K562 (cell line): ENCODE measurements around the gene PNMA8B. TPM values are rescaled to one million over a fixed set of nuclear protein-coding genes. Genes with fewer than 3 reads are reported as not detected.

Experiments used
- BHLHE40 ChIP-seq: IDR thresholded peaks from 2 replicates; pipeline ENCODE4 v1.6.1; 2011; ENCODE audit warnings: low read length, improper control_type of control experiment
- CC2D1A ChIP-seq: fragments of 450-650 bp; IDR thresholded peaks from 2 replicates; pipeline ENCODE4 v1.6.1; 2017; ENCODE audit warnings: mild to moderate bottlenecking
- E2F3 ChIP-seq: fragments of 250-450 bp; sonication (Bioruptor Pico); IDR thresholded peaks from 2 replicates; pipeline ENCODE4 v1.4.0; 2020; ENCODE audit warnings: mild to moderate bottlenecking
- HDAC8 ChIP-seq: fragments of 450-650 bp; IDR thresholded peaks from 2 replicates; pipeline ENCODE4 v1.6.1; 2016; ENCODE audit warnings: mild to moderate bottlenecking, missing genetic modification characterization, moderate library complexity, missing compliant biosample characterization
- HDGF ChIP-seq: fragments of 450-650 bp; IDR thresholded peaks from 2 replicates; pipeline ENCODE4 v1.6.1; 2016
- KAT8 ChIP-seq: fragments of 450-650 bp; IDR thresholded peaks from 2 replicates; pipeline ENCODE4 v1.6.1; 2016; ENCODE audit warnings: low read depth, mild to moderate bottlenecking
- NFYB ChIP-seq: IDR thresholded peaks from 2 replicates; pipeline ENCODE4 v1.6.1; 2011; ENCODE audit warnings: mild to moderate bottlenecking, moderate library complexity; ENCODE audit not compliant: insufficient read length; ENCODE audit errors: extremely low read depth
- PHF8 ChIP-seq: fragments of 200-600 bp; sonication (generic); IDR thresholded peaks from 2 replicates; pipeline ENCODE4 v1.6.1; 2012; ENCODE audit warnings: mixed run types, mild to moderate bottlenecking, inconsistent platforms, low read length, moderate library complexity, borderline replicate concordance
- PRMT5 ChIP-seq: sonication (generic); formaldehyde crosslinking; IDR thresholded peaks from 2 replicates; pipeline ENCODE4 v1.5.0; 2020; ENCODE audit warnings: missing genetic modification reagents
- RUNX1 ChIP-seq: sonication (generic); IDR thresholded peaks from 2 replicates; pipeline ENCODE4 v1.6.1; 2016; ENCODE audit warnings: antibody characterized with exemption, low read depth
- YY1 ChIP-seq, 3 experiments: IDR thresholded peaks; 2 replicates each; pipeline ENCODE4 v1.6.1; 2011; ENCODE audit warnings: low read length in 2 of 3, mild to moderate bottlenecking in 2 of 3, moderate library complexity in 2 of 3, borderline replicate concordance in 1 of 3, control low read depth in 1 of 3, low read depth in 1 of 3; ENCODE audit not compliant: insufficient read depth in 3 of 3, insufficient replicate concordance in 2 of 3, control insufficient read depth in 1 of 3, insufficient read length in 1 of 3; ENCODE audit errors: extremely low read depth in 1 of 3
- polyA plus RNA-seq, 8 experiments: library from polyadenylated mRNA; depleted of rRNA in 4 of 8; stranded (reverse) in 5 of 8; unstranded in 3 of 8; fragments of >200 nt; fragmentation: Nextera tagmentation in 2 of 8; fragmentation: Illumina TruSeq in 1 of 8; extraction: Ambion mirVana in 2 of 8; extraction: Trizol in 1 of 8; gene quantifications; 2 replicates each; pipeline versions ENCODE4 v1.2.1 to v1.2.3, GENCODE V29; 2011 to 2014; ENCODE audit warnings: inconsistent platforms in 1 of 8, missing spikeins in 1 of 8
- total RNA-seq, 7 experiments: library from RNA; depleted of rRNA in 6 of 7; stranded (reverse); fragments of >200 nt in 6 of 7; fragmentation: Illumina TruSeq in 2 of 7; extraction: Trizol in 2 of 7; gene quantifications; 2 replicates each; pipeline versions ENCODE4 v1.2.1 to v1.2.3, GENCODE V29; 2011 to 2021; ENCODE audit warnings: low replicate concordance in 1 of 7
- TF ChIP-seq, protein P1 (sequence below): fragments of 450-650 bp; IDR thresholded peaks from 2 replicates; pipeline ENCODE4 v1.6.1; 2016; ENCODE audit warnings: mild to moderate bottlenecking, moderate library complexity
- TF ChIP-seq, protein P2 (sequence below): fragments of 200-800 bp; sonication (Bioruptor generic); IDR thresholded peaks from 2 replicates; pipeline ENCODE4 v1.6.1; 2017; ENCODE audit warnings: missing genetic modification characterization, missing compliant biosample characterization
- TF ChIP-seq, protein P3 (sequence below): fragments of 250-450 bp; sonication (Bioruptor Pico); IDR thresholded peaks from 2 replicates; pipeline ENCODE4 v1.8.0; 2021; ENCODE audit warnings: borderline replicate concordance, mild to moderate bottlenecking, moderate library complexity; ENCODE audit not compliant: poor library complexity, severe bottlenecking

Gene PNMA8B
- total and polyA plus RNA-seq, 9 of the 15 experiments (the other 6 are each of a cell fraction or from before 2014, with no cell fraction given): not detected

DNA sequence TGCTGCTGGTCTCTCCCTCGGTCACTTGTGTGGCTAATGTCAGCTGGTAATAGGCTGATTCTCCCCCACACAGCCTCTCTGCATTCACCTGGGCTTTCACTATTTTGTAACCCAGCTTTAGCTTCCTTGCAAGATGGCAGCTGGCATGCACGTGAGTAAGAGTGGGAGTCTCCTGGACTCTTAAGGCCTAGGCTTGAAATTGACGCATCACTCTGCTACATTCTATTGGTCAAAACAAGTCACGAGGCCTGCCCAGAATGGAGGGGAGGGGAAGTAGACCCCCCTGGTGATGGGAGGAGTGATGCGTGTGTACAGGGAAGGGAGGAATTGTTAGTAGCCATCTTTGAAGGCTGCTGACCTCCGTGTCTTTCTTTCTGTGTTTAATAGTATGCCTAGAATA is 24.9 kb upstream of the PNMA8B start (continued):
- TF ChIP-seq, protein P1, sequence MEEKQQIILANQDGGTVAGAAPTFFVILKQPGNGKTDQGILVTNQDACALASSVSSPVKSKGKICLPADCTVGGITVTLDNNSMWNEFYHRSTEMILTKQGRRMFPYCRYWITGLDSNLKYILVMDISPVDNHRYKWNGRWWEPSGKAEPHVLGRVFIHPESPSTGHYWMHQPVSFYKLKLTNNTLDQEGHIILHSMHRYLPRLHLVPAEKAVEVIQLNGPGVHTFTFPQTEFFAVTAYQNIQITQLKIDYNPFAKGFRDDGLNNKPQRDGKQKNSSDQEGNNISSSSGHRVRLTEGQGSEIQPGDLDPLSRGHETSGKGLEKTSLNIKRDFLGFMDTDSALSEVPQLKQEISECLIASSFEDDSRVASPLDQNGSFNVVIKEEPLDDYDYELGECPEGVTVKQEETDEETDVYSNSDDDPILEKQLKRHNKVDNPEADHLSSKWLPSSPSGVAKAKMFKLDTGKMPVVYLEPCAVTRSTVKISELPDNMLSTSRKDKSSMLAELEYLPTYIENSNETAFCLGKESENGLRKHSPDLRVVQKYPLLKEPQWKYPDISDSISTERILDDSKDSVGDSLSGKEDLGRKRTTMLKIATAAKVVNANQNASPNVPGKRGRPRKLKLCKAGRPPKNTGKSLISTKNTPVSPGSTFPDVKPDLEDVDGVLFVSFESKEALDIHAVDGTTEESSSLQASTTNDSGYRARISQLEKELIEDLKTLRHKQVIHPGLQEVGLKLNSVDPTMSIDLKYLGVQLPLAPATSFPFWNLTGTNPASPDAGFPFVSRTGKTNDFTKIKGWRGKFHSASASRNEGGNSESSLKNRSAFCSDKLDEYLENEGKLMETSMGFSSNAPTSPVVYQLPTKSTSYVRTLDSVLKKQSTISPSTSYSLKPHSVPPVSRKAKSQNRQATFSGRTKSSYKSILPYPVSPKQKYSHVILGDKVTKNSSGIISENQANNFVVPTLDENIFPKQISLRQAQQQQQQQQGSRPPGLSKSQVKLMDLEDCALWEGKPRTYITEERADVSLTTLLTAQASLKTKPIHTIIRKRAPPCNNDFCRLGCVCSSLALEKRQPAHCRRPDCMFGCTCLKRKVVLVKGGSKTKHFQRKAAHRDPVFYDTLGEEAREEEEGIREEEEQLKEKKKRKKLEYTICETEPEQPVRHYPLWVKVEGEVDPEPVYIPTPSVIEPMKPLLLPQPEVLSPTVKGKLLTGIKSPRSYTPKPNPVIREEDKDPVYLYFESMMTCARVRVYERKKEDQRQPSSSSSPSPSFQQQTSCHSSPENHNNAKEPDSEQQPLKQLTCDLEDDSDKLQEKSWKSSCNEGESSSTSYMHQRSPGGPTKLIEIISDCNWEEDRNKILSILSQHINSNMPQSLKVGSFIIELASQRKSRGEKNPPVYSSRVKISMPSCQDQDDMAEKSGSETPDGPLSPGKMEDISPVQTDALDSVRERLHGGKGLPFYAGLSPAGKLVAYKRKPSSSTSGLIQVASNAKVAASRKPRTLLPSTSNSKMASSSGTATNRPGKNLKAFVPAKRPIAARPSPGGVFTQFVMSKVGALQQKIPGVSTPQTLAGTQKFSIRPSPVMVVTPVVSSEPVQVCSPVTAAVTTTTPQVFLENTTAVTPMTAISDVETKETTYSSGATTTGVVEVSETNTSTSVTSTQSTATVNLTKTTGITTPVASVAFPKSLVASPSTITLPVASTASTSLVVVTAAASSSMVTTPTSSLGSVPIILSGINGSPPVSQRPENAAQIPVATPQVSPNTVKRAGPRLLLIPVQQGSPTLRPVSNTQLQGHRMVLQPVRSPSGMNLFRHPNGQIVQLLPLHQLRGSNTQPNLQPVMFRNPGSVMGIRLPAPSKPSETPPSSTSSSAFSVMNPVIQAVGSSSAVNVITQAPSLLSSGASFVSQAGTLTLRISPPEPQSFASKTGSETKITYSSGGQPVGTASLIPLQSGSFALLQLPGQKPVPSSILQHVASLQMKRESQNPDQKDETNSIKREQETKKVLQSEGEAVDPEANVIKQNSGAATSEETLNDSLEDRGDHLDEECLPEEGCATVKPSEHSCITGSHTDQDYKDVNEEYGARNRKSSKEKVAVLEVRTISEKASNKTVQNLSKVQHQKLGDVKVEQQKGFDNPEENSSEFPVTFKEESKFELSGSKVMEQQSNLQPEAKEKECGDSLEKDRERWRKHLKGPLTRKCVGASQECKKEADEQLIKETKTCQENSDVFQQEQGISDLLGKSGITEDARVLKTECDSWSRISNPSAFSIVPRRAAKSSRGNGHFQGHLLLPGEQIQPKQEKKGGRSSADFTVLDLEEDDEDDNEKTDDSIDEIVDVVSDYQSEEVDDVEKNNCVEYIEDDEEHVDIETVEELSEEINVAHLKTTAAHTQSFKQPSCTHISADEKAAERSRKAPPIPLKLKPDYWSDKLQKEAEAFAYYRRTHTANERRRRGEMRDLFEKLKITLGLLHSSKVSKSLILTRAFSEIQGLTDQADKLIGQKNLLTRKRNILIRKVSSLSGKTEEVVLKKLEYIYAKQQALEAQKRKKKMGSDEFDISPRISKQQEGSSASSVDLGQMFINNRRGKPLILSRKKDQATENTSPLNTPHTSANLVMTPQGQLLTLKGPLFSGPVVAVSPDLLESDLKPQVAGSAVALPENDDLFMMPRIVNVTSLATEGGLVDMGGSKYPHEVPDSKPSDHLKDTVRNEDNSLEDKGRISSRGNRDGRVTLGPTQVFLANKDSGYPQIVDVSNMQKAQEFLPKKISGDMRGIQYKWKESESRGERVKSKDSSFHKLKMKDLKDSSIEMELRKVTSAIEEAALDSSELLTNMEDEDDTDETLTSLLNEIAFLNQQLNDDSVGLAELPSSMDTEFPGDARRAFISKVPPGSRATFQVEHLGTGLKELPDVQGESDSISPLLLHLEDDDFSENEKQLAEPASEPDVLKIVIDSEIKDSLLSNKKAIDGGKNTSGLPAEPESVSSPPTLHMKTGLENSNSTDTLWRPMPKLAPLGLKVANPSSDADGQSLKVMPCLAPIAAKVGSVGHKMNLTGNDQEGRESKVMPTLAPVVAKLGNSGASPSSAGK: 0 out of 2 replicates have a peak, but pooled peaks have one; percentile 27
- TF ChIP-seq KAT8 (no peak), YY1 (IDR thresholded peaks at IDR 0.05; ENCODE audit: borderline replicate concordance in 1 of 3, control insufficient read depth in 1 of 3, extremely low read depth in 1 of 3, insufficient read depth in 3 of 3, insufficient read length in 1 of 3, insufficient replicate concordance in 2 of 3, low read depth in 1 of 3, low read length in 2 of 3) (peak in 2 of 3 experiments; percentile 47 to 81), BHLHE40 (peak; percentile 61), PHF8 (no peak), CC2D1A (no peak), RUNX1 (no peak), NFYB (peak; percentile 62), HDAC8 (tag) (no peak), PRMT5 (no peak), E2F3 (CRISPR knock-in tag) (no peak), HDGF (no peak)
- TF ChIP-seq, protein P2, sequence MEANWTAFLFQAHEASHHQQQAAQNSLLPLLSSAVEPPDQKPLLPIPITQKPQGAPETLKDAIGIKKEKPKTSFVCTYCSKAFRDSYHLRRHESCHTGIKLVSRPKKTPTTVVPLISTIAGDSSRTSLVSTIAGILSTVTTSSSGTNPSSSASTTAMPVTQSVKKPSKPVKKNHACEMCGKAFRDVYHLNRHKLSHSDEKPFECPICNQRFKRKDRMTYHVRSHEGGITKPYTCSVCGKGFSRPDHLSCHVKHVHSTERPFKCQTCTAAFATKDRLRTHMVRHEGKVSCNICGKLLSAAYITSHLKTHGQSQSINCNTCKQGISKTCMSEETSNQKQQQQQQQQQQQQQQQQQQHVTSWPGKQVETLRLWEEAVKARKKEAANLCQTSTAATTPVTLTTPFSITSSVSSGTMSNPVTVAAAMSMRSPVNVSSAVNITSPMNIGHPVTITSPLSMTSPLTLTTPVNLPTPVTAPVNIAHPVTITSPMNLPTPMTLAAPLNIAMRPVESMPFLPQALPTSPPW (CRISPR knock-in tag): peak; percentile 50; the same call in 1 of the 2 replicates
- TF ChIP-seq, protein P3, sequence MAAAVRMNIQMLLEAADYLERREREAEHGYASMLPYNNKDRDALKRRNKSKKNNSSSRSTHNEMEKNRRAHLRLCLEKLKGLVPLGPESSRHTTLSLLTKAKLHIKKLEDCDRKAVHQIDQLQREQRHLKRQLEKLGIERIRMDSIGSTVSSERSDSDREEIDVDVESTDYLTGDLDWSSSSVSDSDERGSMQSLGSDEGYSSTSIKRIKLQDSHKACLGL: no peak
